ENCODE data around the gene SNAP91.
"Not testable (repeated sequence)": the region's sequence is repeated elsewhere in the genome, so short reads cannot be mapped to it uniquely, and the experiment has no call there.

Gene SNAP91

GRCh38 chr6:83615025-83615999, 93.6 kb downstream of the SNAP91 start:
- no peak for DNase-seq (ENCODE audit: low spot score)

DNA sequence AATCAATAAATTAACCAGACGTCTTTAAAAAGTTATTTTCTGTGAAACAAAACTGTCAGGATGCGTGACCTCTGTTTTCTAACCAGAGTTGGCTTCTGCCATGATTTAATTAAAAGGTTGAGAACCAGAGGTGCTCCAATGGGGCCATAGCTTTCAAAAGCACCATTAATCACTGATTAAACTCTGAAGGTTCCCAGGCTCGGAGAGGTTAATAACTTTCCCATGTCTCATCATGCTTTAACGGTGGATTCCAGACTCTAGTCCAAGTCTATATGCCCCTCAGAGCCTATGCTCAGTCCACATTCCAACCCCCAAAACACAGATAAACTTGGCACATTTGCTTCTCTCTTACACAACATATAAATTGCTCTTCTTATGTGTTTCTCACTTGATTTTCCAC, 95.5 kb downstream of the SNAP91 start:
- no peak for DNase-seq (ENCODE audit: low spot score)

- no peak for DNase-seq (ENCODE audit: low spot score)
Observed at GRCh38 chr6:83609248-83609647, 99.7 kb downstream of the SNAP91 start.

DNA sequence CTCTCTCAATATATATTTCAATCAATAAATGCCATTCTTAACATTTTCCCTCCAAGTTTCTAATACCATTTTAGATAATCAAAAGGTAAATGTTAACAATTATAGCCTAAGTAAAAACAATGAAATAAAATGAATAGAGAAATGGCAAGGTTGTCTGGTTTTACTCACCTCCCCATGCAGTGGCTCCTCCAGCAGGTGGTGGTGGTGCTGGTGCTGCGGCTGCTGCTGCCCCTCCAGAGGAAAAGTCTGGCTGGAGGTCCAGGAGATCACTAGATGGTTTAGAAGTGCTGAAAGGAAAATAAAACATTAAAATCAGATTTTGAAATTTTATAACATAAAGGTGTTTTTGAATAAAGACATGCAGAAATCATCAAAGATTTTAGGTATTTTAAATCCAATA, 103.4 kb downstream of the SNAP91 start:
- DNase-seq (ENCODE audit: low spot score), result no peak

GRCh38 chr6:83603551-83603950, 105.3 kb downstream of the SNAP91 start:
- DNase-seq (ENCODE audit: low spot score), result no peak

GRCh38 chr6:83601119-83601518, 107.8 kb downstream of the SNAP91 start:
- no peak for DNase-seq (ENCODE audit: low spot score)

GRCh38 chr6:83600459-83600858, 108.4 kb downstream of the SNAP91 start:
- no peak for DNase-seq (ENCODE audit: low spot score)

GRCh38 chr6:83597511-83597910, 111.4 kb downstream of the SNAP91 start:
- no peak for DNase-seq (ENCODE audit: low spot score)

GRCh38 chr6:83597051-83597450, 111.8 kb downstream of the SNAP91 start:
- DNase-seq (ENCODE audit: low spot score), result no peak

DNA sequence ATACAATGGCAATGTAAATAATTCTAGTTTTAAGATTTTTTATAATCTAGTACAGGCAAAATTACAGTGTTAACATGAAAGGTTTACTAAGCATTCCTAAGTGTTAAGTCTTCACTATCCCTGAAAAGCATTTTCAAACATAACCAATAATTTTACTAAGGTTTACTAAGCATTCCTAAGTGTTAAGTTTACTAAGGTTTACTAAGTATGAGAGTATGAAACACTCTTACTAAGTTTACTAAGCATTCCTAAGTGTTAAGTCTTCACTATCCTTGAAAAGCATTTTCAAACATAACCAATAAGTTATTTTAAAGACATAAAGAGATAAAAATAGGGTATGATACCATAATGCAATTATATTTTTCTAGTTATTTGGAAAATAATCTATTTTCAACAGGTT, 114.0 kb downstream of the SNAP91 start:
- no peak for DNase-seq (ENCODE audit: low spot score)

DNA sequence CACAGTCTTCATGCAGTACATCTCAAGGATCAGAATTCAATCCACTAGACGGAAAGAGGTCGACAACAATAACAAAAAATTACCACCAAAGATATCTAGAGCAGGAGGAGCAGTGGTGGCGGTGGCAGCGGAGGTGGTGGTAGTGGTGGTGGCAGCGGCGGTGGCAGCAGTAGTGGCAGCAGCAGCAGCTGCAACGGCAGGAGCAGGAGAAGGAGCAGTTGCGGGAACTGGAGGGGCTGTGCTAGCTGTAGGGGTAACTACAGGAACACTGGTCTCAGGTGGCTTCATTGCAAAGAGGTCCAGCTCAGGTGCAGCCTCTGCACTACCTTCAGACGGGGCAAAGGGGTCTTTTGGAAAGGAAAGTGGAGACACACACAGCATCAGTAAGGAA, 115.5 kb downstream of the SNAP91 start:
- DNase-seq (ENCODE audit: low spot score), result no peak

DNA sequence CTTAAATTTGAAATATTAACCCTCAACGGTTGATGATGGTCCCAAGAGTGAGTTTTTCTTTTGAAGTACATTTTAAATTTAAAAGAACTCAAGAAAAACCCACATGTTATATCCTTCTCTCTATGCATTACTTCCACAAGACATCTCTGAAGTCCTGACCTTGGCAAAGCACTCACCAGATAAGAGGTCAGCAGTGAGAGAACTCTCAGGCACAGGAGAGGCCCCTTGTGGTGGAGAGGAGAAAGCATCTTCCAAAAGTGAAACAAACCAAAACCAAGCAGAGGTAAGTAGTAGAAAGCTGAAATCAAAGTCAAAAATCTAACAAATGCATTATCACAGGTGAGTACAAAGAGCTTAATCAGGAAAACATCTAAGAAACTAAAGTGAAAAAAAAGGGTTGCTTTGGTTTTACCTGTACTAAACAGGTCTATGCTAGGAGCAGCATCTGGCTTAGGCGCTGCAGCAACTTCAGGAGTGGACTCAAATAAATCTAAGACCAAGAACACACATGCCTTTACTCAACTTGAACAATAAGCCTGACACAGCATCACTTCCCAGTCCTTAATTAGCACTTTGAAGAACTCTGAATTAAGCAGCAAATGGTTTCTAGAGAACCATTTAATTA, 116.0 kb downstream of the SNAP91 start:
- DNase-seq (ENCODE audit: low spot score), result no peak

DNA sequence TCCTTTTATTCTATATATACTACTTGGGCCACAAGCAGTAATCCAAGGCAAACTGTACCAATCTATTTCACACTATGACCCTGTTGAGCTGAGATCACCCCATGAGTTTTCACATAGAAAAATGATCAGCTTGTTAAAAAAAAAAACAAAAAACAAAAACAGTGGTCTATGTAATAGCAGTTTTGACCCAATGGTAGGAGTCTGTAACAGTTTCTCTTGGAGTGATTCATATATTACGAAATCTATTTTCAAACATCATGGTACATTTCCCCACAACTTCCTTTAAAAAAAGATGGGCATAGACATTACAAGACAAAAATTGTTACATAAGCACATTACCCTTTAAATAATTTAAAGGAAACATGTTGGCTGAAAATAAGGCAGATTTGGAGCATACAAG, 118.5 kb downstream of the SNAP91 start:
- no peak for DNase-seq (ENCODE audit: low spot score)

DNA sequence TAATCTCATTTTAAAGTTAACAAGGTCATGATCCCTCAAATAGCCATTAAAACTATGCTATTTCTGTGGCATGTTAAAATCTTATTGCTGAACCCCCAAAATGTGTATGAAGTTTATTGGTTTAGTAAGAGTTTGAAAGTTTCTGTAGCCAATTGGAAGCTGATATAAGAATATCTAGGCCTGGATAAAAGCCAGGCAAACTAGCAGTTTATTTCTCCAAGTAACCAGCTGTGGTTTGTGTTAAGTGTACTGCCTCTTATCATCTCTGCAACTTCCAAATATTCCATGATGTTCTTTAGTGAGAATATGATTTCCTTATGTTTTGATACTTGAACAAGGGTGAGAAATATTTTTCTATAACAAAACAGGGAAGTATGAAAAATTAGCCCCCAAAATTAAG, 119.8 kb downstream of the SNAP91 start:
- no peak for DNase-seq (ENCODE audit: low spot score)

DNA sequence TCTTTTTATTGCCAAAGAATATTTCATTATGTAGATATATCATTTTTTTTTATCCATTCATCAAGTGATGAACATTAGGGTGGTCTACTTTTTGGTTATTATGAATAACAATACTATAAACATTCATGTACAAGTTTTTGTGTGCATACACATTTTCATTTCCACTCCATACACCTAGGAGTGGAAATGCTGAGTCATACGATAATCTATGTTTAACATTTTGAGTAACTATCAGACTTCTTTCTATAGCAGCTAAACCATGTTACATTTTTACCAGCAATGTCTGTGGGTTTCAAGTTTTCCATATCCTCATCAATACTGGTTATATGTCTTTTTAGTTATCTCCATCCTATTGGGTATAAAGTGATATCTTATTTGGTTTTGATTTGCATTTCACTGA, 130.8 kb downstream of the SNAP91 start:
- DNase-seq (ENCODE audit: low spot score), result no peak

- DNase-seq (ENCODE audit: low spot score), result no peak
Observed at GRCh38 chr6:83574783-83575182, 134.1 kb downstream of the SNAP91 start.

DNA sequence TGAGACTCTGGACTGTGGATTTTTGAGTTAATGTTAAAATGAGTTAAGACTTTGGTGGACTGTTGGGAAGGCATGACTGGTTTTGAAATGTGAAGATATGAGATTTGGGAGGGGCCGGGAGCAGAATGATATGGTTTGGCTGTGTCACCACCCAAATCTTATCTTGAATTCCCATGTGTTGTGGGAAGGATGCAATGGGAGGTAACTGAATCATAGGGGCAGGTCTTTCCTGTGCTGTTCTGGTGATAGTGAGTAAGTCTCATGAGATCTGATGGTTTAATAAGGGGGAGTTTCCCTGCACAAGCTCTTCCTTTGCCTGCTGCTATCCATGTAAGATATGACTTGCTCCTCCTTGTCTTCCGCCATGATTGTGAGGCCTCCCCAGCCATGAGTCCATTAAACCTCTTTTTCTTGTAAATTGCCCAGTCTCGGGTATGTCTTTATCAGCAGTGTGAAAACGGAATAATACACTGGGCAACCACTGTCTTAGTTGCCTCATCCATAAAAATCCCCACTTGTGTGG, 137.2 kb downstream of the SNAP91 start:
- DNase-seq (ENCODE audit: low spot score), result not testable (repeated sequence)

DNA sequence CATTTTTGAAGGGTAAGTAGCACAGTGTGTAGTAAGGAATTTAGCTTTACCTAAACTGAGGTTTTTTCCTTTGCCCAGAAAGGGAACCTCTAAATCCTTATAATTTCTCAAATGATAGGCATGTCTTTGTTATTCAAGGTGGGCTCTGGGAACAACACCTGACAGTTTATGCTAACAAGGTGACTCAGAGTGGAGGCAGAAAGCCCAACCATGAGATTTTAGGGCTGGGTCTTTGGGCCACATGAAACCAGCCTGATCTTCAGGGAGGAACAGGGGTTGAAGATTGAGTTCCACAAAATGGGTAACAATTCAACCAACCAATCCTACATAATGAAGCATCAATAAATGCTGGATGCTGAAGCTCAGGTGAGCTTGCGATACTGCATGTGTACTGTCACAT, 149.9 kb downstream of the SNAP91 start:
- DNase-seq (ENCODE audit: low spot score), result no peak

- DNase-seq (ENCODE audit: low spot score), result no peak
Observed at GRCh38 chr6:83556871-83557270, 152.0 kb downstream of the SNAP91 start.

- not testable (repeated sequence) for DNase-seq (ENCODE audit: low spot score)
Observed at GRCh38 chr6:83551748-83552147, 157.2 kb downstream of the SNAP91 start.

- DNase-seq (ENCODE audit: low spot score), result not testable (repeated sequence)
Observed at GRCh38 chr6:83550482-83550881, 158.4 kb downstream of the SNAP91 start.

- no peak for DNase-seq (ENCODE audit: low spot score)
Observed at GRCh38 chr6:83546636-83547035, 162.3 kb downstream of the SNAP91 start.

DNA sequence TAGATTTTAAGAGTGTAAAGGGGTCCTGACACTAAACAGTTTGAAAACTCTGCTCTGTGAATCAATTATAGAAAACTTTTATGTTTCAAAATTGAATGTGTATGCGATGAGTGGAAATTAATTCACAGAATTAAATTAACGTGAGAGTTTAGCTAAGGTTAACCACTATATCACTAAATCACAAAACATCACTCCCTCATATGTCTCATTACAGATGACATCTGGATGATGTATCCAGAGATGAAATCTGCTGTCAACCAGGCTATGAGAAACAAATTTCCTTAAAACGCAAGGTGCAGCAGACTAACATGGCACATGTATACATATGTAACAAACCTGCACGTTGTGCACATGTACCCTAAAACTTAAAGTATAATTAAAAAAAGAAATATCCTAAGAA, 169.2 kb downstream of the SNAP91 start:
- DNase-seq (ENCODE audit: low spot score), result no peak
